Measurements from ENCODE around the gene RBM15. TPM values are rescaled to one million over a fixed set of nuclear protein-coding genes. Genes with fewer than 3 reads are reported as not detected.

Gene RBM15
- total and polyA plus RNA-seq, 2 of the 13 experiments (the other 11 are each of a cell fraction or from before 2014, with no cell fraction given) = 13.5 to 36.4 TPM

DNA sequence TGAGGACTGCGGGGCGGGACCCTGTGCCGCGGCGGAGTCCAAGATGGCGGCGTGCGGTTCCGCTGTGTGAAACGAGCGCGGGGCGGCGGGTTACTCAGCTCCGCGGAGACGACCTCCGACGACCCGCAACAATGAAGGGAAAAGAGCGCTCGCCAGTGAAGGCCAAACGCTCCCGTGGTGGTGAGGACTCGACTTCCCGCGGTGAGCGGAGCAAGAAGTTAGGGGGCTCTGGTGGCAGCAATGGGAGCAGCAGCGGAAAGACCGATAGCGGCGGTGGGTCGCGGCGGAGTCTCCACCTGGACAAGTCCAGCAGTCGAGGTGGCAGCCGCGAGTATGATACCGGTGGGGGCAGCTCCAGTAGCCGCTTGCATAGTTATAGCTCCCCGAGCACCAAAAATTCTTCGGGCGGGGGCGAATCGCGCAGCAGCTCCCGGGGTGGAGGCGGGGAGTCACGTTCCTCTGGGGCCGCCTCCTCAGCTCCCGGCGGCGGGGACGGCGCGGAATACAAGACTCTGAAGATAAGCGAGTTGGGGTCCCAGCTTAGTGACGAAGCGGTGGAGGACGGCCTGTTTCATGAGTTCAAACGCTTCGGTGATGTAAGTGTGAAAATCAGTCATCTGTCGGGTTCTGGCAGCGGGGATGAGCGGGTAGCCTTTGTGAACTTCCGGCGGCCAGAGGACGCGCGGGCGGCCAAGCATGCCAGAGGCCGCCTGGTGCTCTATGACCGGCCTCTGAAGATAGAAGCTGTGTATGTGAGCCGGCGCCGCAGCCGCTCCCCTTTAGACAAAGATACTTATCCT is 430 bp downstream of the RBM15 start (continued):
- TF ChIP-seq, protein P1, sequence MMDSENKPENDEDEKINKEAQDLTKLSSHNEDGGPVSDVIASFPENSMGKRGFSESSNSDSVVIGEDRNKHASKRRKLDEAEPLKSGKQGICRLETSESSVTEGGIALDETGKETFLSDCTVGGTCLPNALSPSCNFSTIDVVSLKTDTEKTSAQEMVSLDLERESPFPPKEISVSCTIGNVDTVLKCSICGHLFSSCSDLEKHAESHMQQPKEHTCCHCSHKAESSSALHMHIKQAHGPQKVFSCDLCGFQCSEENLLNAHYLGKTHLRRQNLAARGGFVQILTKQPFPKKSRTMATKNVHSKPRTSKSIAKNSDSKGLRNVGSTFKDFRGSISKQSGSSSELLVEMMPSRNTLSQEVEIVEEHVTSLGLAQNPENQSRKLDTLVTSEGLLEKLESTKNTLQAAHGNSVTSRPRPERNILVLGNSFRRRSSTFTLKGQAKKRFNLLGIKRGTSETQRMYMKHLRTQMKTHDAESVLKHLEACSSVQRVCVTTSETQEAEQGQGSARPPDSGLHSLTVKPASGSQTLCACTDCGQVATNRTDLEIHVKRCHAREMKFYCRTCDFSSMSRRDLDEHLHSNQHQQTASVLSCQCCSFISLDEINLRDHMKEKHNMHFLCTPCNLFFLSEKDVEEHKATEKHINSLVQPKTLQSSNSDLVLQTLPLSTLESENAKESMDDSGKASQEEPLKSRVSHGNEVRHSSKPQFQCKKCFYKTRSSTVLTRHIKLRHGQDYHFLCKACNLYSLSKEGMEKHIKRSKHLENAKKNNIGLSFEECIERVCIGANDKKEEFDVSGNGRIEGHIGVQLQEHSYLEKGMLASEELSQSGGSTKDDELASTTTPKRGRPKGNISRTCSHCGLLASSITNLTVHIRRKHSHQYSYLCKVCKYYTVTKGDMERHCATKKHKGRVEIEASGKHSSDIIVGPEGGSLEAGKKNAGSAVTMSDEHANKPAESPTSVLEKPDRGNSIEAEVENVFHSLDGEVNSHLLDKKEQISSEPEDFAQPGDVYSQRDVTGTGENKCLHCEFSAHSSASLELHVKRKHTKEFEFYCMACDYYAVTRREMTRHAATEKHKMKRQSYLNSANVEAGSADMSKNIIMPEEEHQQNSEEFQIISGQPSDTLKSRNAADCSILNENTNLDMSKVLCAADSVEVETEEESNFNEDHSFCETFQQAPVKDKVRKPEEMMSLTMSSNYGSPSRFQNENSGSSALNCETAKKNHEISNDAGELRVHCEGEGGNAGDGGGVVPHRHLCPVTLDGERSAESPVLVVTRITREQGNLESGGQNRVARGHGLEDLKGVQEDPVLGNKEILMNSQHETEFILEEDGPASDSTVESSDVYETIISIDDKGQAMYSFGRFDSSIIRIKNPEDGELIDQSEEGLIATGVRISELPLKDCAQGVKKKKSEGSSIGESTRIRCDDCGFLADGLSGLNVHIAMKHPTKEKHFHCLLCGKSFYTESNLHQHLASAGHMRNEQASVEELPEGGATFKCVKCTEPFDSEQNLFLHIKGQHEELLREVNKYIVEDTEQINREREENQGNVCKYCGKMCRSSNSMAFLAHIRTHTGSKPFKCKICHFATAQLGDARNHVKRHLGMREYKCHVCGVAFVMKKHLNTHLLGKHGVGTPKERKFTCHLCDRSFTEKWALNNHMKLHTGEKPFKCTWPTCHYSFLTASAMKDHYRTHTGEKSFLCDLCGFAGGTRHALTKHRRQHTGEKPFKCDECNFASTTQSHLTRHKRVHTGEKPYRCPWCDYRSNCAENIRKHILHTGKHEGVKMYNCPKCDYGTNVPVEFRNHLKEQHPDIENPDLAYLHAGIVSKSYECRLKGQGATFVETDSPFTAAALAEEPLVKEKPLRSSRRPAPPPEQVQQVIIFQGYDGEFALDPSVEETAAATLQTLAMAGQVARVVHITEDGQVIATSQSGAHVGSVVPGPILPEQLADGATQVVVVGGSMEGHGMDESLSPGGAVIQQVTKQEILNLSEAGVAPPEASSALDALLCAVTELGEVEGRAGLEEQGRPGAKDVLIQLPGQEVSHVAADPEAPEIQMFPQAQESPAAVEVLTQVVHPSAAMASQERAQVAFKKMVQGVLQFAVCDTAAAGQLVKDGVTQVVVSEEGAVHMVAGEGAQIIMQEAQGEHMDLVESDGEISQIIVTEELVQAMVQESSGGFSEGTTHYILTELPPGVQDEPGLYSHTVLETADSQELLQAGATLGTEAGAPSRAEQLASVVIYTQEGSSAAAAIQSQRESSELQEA (CRISPR knock-in tag; IDR thresholded peaks at IDR 0.05; ENCODE audit: not compliant biosample characterization) = no peak
- TF ChIP-seq FOXA1 (IDR thresholded peaks at IDR 0.05) (no peak), FOXA1 (CRISPR knock-in tag; IDR thresholded peaks at IDR 0.05) (no peak), ZNF446 (CRISPR knock-in tag; IDR thresholded peaks at IDR 0.05) (no peak), ZNF572 (CRISPR knock-in tag; IDR thresholded peaks at IDR 0.05) (no peak), ZNF747 (CRISPR knock-in tag; IDR thresholded peaks at IDR 0.05; ENCODE audit: borderline replicate concordance) (peak; percentile 43; the same call in 1 of the 2 replicates), ZNF138 (CRISPR knock-in tag; IDR thresholded peaks at IDR 0.05; ENCODE audit: low read depth) (no peak), POLR2A (IDR thresholded peaks at IDR 0.05; ENCODE audit: insufficient read depth in 1 of 2, low read depth in 2 of 2, low read length in 2 of 2) (peak; percentile 79 to 84), ZNF292 (CRISPR knock-in tag; IDR thresholded peaks at IDR 0.05; ENCODE audit: borderline replicate concordance, low read depth) (0 out of 2 replicates have a peak, but pooled peaks have one; percentile 29)
- TF ChIP-seq, protein P2, sequence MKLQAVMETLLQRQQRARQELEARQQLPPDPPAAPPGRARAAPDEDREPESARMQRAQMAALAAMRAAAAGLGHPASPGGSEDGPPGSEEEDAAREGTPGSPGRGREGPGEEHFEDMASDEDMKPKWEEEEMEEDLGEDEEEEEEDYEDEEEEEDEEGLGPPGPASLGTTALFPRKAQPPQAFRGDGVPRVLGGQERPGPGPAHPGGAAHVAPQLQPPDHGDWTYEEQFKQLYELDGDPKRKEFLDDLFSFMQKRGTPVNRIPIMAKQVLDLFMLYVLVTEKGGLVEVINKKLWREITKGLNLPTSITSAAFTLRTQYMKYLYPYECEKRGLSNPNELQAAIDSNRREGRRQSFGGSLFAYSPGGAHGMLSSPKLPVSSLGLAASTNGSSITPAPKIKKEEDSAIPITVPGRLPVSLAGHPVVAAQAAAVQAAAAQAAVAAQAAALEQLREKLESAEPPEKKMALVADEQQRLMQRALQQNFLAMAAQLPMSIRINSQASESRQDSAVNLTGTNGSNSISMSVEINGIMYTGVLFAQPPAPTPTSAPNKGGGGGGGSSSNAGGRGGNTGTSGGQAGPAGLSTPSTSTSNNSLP (IDR thresholded peaks at IDR 0.05; ENCODE audit: low read depth, low read length) = no peak
- TF ChIP-seq, protein P3, sequence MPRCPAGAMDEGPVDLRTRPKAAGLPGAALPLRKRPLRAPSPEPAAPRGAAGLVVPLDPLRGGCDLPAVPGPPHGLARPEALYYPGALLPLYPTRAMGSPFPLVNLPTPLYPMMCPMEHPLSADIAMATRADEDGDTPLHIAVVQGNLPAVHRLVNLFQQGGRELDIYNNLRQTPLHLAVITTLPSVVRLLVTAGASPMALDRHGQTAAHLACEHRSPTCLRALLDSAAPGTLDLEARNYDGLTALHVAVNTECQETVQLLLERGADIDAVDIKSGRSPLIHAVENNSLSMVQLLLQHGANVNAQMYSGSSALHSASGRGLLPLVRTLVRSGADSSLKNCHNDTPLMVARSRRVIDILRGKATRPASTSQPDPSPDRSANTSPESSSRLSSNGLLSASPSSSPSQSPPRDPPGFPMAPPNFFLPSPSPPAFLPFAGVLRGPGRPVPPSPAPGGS (CRISPR knock-in tag; IDR thresholded peaks at IDR 0.05) = no peak
- TF ChIP-seq, protein P4, sequence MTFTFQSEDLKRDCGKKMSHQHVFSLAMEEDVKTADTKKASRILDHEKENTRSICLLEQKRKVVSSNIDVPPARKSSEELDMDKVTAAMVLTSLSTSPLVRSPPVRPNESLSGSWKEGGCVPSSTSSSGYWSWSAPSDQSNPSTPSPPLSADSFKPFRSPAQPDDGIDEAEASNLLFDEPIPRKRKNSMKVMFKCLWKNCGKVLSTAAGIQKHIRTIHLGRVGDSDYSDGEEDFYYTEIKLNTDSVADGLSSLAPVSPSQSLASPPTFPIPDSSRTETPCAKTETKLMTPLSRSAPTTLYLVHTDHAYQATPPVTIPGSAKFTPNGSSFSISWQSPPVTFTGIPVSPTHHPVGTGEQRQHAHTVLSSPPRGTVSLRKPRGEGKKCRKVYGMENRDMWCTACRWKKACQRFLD (CRISPR knock-in tag; IDR thresholded peaks at IDR 0.05; ENCODE audit: borderline replicate concordance) = no peak

All from HepG2 (cell line).